Suprapubic skin (tissue), 3 donors: ENCODE results near the gene PLIN1.

Source experiments
- EP300 ChIP-seq: sonication (generic); formaldehyde crosslinking; IDR thresholded peaks from one replicate; pipeline ENCODE4 v1.6.1; 2017; ENCODE audit warnings: antibody characterized with exemption
- POLR2A ChIP-seq, 2 donors: fragments of 450-650 bp; IDR thresholded peaks; one replicate each; pipeline ENCODE4 v1.6.1; 2017; ENCODE audit warnings: antibody characterized with exemption in 2 of 2, mild to moderate bottlenecking in 2 of 2, moderate library complexity in 2 of 2
- TF ChIP-seq, protein P1 (sequence below), 2 donors: fragments of 200-600 bp in 1 of 2; fragments of 450-650 bp in 1 of 2; sonication (generic) in 1 of 2; IDR thresholded peaks; one replicate each; pipeline ENCODE4 v1.5.1; 2016 to 2019; ENCODE audit warnings: antibody characterized with exemption in 2 of 2, mild to moderate bottlenecking in 1 of 2, moderate library complexity in 1 of 2

DNA sequence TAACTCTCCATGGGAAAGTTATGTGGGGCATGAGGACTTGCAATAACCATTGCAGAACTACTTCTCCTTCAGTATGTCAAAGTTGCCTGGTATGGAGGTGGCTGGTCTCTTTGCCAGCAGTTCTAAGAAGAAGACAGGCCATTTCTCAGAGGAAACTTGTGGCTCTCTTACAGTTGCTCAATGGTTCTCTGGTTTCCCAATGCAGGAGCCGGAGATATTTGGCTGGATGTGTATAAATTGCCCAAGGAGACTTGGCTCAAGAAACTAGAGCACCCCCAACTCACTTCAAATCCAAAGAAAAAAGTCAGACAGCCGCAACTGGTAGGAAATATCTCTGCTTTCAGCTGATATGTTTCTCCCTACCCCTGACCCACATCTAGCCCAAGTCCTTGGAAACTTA is 35.6 kb upstream of the PLIN1 start:
- TF ChIP-seq, protein P1, sequence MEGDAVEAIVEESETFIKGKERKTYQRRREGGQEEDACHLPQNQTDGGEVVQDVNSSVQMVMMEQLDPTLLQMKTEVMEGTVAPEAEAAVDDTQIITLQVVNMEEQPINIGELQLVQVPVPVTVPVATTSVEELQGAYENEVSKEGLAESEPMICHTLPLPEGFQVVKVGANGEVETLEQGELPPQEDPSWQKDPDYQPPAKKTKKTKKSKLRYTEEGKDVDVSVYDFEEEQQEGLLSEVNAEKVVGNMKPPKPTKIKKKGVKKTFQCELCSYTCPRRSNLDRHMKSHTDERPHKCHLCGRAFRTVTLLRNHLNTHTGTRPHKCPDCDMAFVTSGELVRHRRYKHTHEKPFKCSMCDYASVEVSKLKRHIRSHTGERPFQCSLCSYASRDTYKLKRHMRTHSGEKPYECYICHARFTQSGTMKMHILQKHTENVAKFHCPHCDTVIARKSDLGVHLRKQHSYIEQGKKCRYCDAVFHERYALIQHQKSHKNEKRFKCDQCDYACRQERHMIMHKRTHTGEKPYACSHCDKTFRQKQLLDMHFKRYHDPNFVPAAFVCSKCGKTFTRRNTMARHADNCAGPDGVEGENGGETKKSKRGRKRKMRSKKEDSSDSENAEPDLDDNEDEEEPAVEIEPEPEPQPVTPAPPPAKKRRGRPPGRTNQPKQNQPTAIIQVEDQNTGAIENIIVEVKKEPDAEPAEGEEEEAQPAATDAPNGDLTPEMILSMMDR (IDR thresholded peaks at IDR 0.05) = no peak
- TF ChIP-seq POLR2A (IDR thresholded peaks at IDR 0.05) (no peak), EP300 (no peak)
